HCT116 (cell line): Measurements from ENCODE around the gene CCBE1. TPM values are rescaled to one million over a fixed set of nuclear protein-coding genes. Genes with fewer than 3 reads are reported as not detected.

Experiments used
- ATAC-seq: fragments of 200-7000 bp; cut with Tn5 transposase; 2 replicates; pipeline ENCODE4 v1.9.1; 2020; ENCODE audit warnings: mild to moderate bottlenecking, moderate library complexity
- BruUV-seq: library from RNA; stranded (reverse); fragments of 400-500 nt; replicated peaks from 2 replicates; lab custom pipeline; 2021; lab: Mats Ljungman, UMichigan
- CTCF ChIA-PET: fragments of 300-600 bp; sonication (Branson Sonifier 250); formaldehyde crosslinking; loops from one replicate; lab custom pipeline; 2021; ENCODE audit warnings: antibody characterized with exemption; lab: Charles Lee
- POLR2A ChIA-PET: fragments of 300-600, 350-600 bp; sonication (Branson Sonifier 250); formaldehyde crosslinking; loops from one replicate; lab custom pipeline; 2021; ENCODE audit warnings: antibody characterized with exemption; lab: Charles Lee
- RAD21 ChIA-PET, 2 experiments: fragments of 300-600 bp; sonication (Branson Sonifier 250); formaldehyde crosslinking; loops; one replicate each; lab custom pipeline; 2023; ENCODE audit warnings: low total read pairs in 2 of 2; ENCODE audit not compliant: uncharacterized antibody in 2 of 2, unreplicated experiment in 2 of 2, low non-redundant PET in 1 of 2; lab: Charles Lee
- DNase-seq: peaks from one replicate; pipeline ENCODE4 v3.0.0-alpha.2; 2010; ENCODE audit warnings: low read depth, low spot score
- H2AFZ ChIP-seq: fragments of 200-600 bp; shearing (Covaris generic), sonication (generic); 2 replicates; pipeline ENCODE4 v1.6.1; 2017; ENCODE audit warnings: low read depth, mixed run types, mixed read lengths, antibody characterized with exemption, low read length; ENCODE audit not compliant: poor library complexity, severe bottlenecking
- H3K27ac ChIP-seq: 2 replicates; pipeline ENCODE4 v1.5.1; 2012; ENCODE audit warnings: low read depth, low read length
- H3K27me3 ChIP-seq: fragments of 200-600 bp; sonication (generic); 2 replicates; pipeline ENCODE4 v1.6.1; 2016; ENCODE audit warnings: mixed run types, low read length, mixed read lengths; ENCODE audit not compliant: insufficient read depth
- H3K36me3 ChIP-seq, 2 experiments: fragments of 200-500 bp in 1 of 2; fragments of 200-600 bp in 1 of 2; sonication (Bioruptor generic) in 1 of 2; sonication (generic) in 1 of 2; 2 replicates each; pipeline versions ENCODE4 v1.5.1 to v1.6.1; 2014 to 2016; ENCODE audit warnings: low read length in 2 of 2, inconsistent platforms in 1 of 2, mixed read lengths in 1 of 2, mixed run types in 1 of 2; ENCODE audit not compliant: insufficient read depth in 2 of 2, control insufficient read depth in 1 of 2
- H3K4me1 ChIP-seq, 2 experiments: fragments of 200-600 bp in 1 of 2; sonication (generic) in 1 of 2; 2 replicates each; pipeline versions ENCODE4 v1.5.1 to v1.6.1; 2012 to 2017; ENCODE audit warnings: low read length in 2 of 2, inconsistent platforms in 1 of 2, mild to moderate bottlenecking in 1 of 2, mixed read lengths in 1 of 2, mixed run types in 1 of 2, moderate library complexity in 1 of 2; ENCODE audit not compliant: insufficient read depth in 2 of 2, control insufficient read depth in 1 of 2
- H3K4me2 ChIP-seq: fragments of 200-600 bp; sonication (generic); 2 replicates; pipeline ENCODE4 v1.6.1; 2017; ENCODE audit warnings: mixed run types, low read length, mixed read lengths
- H3K4me3 ChIP-seq, 2 experiments: fragments of 200-600 bp in 1 of 2; sonication (generic) in 1 of 2; replicated peaks in 1 of 2; 2 replicates each; pipeline ENCODE4 v1.5.1; 2011 to 2016; ENCODE audit warnings: low read length in 2 of 2, control low read depth in 1 of 2, low read depth in 1 of 2, mild to moderate bottlenecking in 1 of 2, mixed read lengths in 1 of 2, mixed run types in 1 of 2
- H3K79me2 ChIP-seq: fragments of 200-600 bp; sonication (generic); 2 replicates; pipeline ENCODE4 v1.6.1; 2017; ENCODE audit warnings: mild to moderate bottlenecking, mixed run types, low read length, moderate library complexity, mixed read lengths; ENCODE audit not compliant: insufficient read depth
- H3K9ac ChIP-seq: fragments of 200-600 bp; sonication (generic); 2 replicates; pipeline ENCODE4 v1.6.1; 2016; ENCODE audit warnings: low read length, mixed read lengths
- H3K9me2 ChIP-seq: fragments of 200-600 bp; sonication (generic), shearing (Covaris generic); 2 replicates; pipeline ENCODE4 v1.6.1; 2017; ENCODE audit warnings: mixed run types, mild to moderate bottlenecking, moderate library complexity; ENCODE audit not compliant: insufficient read depth
- H3K9me3 ChIP-seq, 2 experiments: fragments of 200-500 bp in 1 of 2; fragments of 200-600 bp in 1 of 2; sonication (Bioruptor generic) in 1 of 2; sonication (generic) in 1 of 2; 2 replicates each; pipeline ENCODE4 v1.6.1; 2014 to 2017; ENCODE audit warnings: low read length in 2 of 2, mixed read lengths in 2 of 2, inconsistent platforms in 1 of 2, low read depth in 1 of 2, mild to moderate bottlenecking in 1 of 2, mixed run types in 1 of 2, moderate library complexity in 1 of 2; ENCODE audit not compliant: control insufficient read depth in 1 of 2, insufficient read depth in 1 of 2
- H4K20me1 ChIP-seq: fragments of 200-600 bp; sonication (generic), shearing (Covaris generic); 2 replicates; pipeline ENCODE4 v1.6.1; 2017; ENCODE audit warnings: mixed run types, mild to moderate bottlenecking, moderate library complexity; ENCODE audit not compliant: insufficient read depth
- CEBPB ChIP-seq: IDR thresholded peaks from 2 replicates; pipeline ENCODE4 v1.6.1; 2012; ENCODE audit warnings: low read depth
- CTCF ChIP-seq, 3 experiments: fragments of 200-600 bp in 1 of 3; sonication (generic) in 1 of 3; IDR thresholded peaks in 2 of 3; conservative IDR thresholded peaks in 1 of 3; 2 replicates each; pipeline ENCODE4 v1.5.1; 2012 to 2017; ENCODE audit warnings: low read depth in 2 of 3, low read length in 2 of 3, antibody characterized with exemption in 1 of 3, borderline replicate concordance in 1 of 3, control low read depth in 1 of 3, mild to moderate bottlenecking in 1 of 3, mixed read lengths in 1 of 3, mixed run types in 1 of 3, moderate library complexity in 1 of 3; ENCODE audit not compliant: insufficient read depth in 1 of 3
- EGR1 ChIP-seq: IDR thresholded peaks from 2 replicates; pipeline ENCODE4 v1.6.1; 2012; ENCODE audit warnings: low read depth
- ELF1 ChIP-seq: IDR thresholded peaks from 2 replicates; pipeline ENCODE4 v1.6.1; 2012; ENCODE audit warnings: low read depth, borderline replicate concordance
- FOSL1 ChIP-seq: IDR thresholded peaks from 2 replicates; pipeline ENCODE4 v1.6.1; 2012; ENCODE audit warnings: low read depth
- JUND ChIP-seq: IDR thresholded peaks from 2 replicates; pipeline ENCODE4 v1.6.1; 2012
- MAX ChIP-seq: IDR thresholded peaks from 2 replicates; pipeline ENCODE4 v1.6.1; 2012
- POLR2AphosphoS5 ChIP-seq: IDR thresholded peaks from 2 replicates; pipeline ENCODE4 v1.6.1; 2011; ENCODE audit warnings: mild to moderate bottlenecking, low read depth, low read length, moderate library complexity
- RAD21 ChIP-seq: IDR thresholded peaks from 2 replicates; pipeline ENCODE4 v1.6.1; 2012; ENCODE audit warnings: low read depth, mild to moderate bottlenecking
- REST ChIP-seq: IDR thresholded peaks from 2 replicates; pipeline ENCODE4 v1.6.1; 2012; ENCODE audit warnings: low read depth
- SRF ChIP-seq: IDR thresholded peaks from 2 replicates; pipeline ENCODE4 v1.6.1; 2012; ENCODE audit warnings: low read depth
- TCF7L2 ChIP-seq: IDR thresholded peaks from 2 replicates; pipeline ENCODE4 v1.7.0; 2011; ENCODE audit warnings: borderline replicate concordance, inconsistent platforms; ENCODE audit not compliant: insufficient read depth, insufficient read length; ENCODE audit errors: extremely low read depth
- ZBTB33 ChIP-seq: IDR thresholded peaks from 2 replicates; pipeline ENCODE4 v1.6.1; 2011; ENCODE audit warnings: mild to moderate bottlenecking, low read length, moderate library complexity; ENCODE audit not compliant: insufficient replicate concordance; ENCODE audit errors: extremely low read depth
- ZFX ChIP-seq: fragments of 450-650 bp; IDR thresholded peaks from 2 replicates; pipeline ENCODE4 v1.6.1; 2017
- ZNF274 ChIP-seq: fragments of 200-500 bp; sonication (Bioruptor generic); IDR thresholded peaks from 2 replicates; pipeline ENCODE4 v1.6.1; 2014; ENCODE audit warnings: mild to moderate bottlenecking, low read depth, low read length, inconsistent platforms
- intact Hi-C: fragments of 100-400 bp; cut with micrococcal nuclease; formaldehyde crosslinking; loops from 2 replicates; pipeline ENCODE4 v1.10.0; 2022
- total RNA-seq: library from RNA; stranded (reverse); gene quantifications from one replicate; pipeline ENCODE4 v1.2.1, GENCODE V29; 2021; ENCODE audit not compliant: unreplicated experiment

CCBE1 gene
- total RNA-seq, 1 experiment from 2014 or later: 0.84 TPM

- Histone ChIP-seq H3K4me1 (no peaks in the 10 kb centered on the region; a peak in 1 of 4 replicates), H3K9me3 (0 out of 4 replicates have a peak, but pooled peaks cover 0 to 3% of the 10 kb centered on the region in 2 experiments), H3K4me3 (no peak overlapping the region), H2AFZ (no peak overlapping the region), H3K9ac (no peak overlapping the region), H3K27ac (no peak overlapping the region), H3K79me2 (no peaks in the 10 kb centered on the region), H4K20me1 (no peaks in the 10 kb centered on the region), H3K27me3 (peaks cover 47% of the 10 kb centered on the region), H3K9me2 (no peaks in the 10 kb centered on the region), H3K36me3 (no peaks in the 10 kb centered on the region), H3K4me2 (no peak overlapping the region)
- ATAC-seq: no peak
- intact Hi-C loops: no loop called here
- ChIA-PET RAD21 (no interaction called here), CTCF (no interaction called here), POLR2A (no interaction called here)
- no peak for DNase-seq
- no peak for TF ChIP-seq ZBTB33
- no peak for TF ChIP-seq CTCF (IDR thresholded peaks at IDR 0.05 in 2 of 3, conservative IDR thresholded peaks at IDR 0.05 in 1 of 3; ENCODE audit: borderline replicate concordance in 1 of 3, insufficient read depth in 1 of 3, low read depth in 2 of 3, low read length in 2 of 3)
- no peak for TF ChIP-seq CEBPB
- TF ChIP-seq FOSL1: no peak
- TF ChIP-seq ELF1: no peak
- no peak for TF ChIP-seq REST
- TF ChIP-seq JUND: no peak
- TF ChIP-seq ZFX: no peak
- no peak for TF ChIP-seq EGR1
- TF ChIP-seq MAX: no peak
- no peak for TF ChIP-seq ZNF274
- no peak for TF ChIP-seq POLR2AphosphoS5
- no peak for TF ChIP-seq RAD21
- TF ChIP-seq SRF: no peak
- no peak for TF ChIP-seq TCF7L2
- BruUV-seq: no TSS peak
These were observed 100.2 kb downstream of the CCBE1 start for GRCh38 chr18:59597049-59597448.
